Measurements from ENCODE around the gene BMPR1B. TPM values are rescaled to one million over a fixed set of nuclear protein-coding genes. Genes with fewer than 3 reads are reported as not detected.

The BMPR1B gene
- total and polyA plus RNA-seq, 2 of the 8 experiments (the other 6 are each of a cell fraction or from before 2014, with no cell fraction given): 0.14 to 1.1 TPM

DNA sequence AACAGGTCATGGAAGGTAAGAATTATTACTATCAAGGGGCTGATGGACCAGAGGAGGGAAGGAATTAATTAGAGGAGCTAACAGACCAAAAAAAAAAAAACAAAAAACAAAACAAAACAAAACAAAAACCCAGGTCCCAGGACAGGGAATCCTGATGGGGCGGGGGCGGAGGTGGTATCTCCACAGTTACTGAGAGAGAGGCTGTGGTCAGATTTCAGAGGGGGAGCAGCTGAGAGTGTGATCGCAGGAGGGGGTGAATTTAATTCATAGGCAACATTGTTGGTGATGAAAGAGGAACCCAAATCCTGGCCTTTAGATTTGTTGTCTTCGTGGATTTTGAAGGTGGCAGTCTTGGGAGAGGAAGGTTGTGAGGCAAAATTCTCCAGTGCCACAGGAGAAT lies 401.6 kb downstream of the BMPR1B start:
- no peak overlapping the region for H3K9ac ChIP-seq (replicated peaks in 1 of 4; ENCODE audit: extremely low read depth in 1 of 4, low read depth in 3 of 4, low read length in 3 of 4)
- H3K4me3 ChIP-seq (ENCODE audit: extremely low read depth in 1 of 4, insufficient read depth in 2 of 4, low read depth in 3 of 4, low read length in 4 of 4): no peak overlapping the region
- H4K5ac ChIP-seq (ENCODE audit: insufficient read length, low read depth, low read length): no peak overlapping the region
- no peaks in the 10 kb centered on the region for H3K79me1 ChIP-seq (ENCODE audit: low read depth, low read length)
- H3K9me3 ChIP-seq (ENCODE audit: insufficient read depth in 2 of 2, low read depth in 1 of 2, low read length in 1 of 2): no peaks in the 10 kb centered on the region
- WGBS, 2 experiments (ENCODE audit: extremely low coverage in 1 of 2, insufficient coverage in 1 of 2, insufficient read length in 1 of 2, insufficient replicate concordance in 2 of 2, low coverage in 1 of 2, low lambda C conversion rate in 2 of 2, missing lambda C conversion rate in 1 of 2): 76% methylated on average over 4 of the region's 4 CpGs; no CpG with 5 or more reads in 1 of the 2 experiments
- H4K8ac ChIP-seq (ENCODE audit: extremely low read depth, insufficient read depth, low read length): no peak overlapping the region
- FAIRE-seq (no peak), DNase-seq (ENCODE audit: low read depth in 1 of 2, low spot score in 2 of 2) (no peak)
- H3K4me1 ChIP-seq (replicated peaks in 1 of 4; ENCODE audit: control insufficient read depth in 3 of 4, insufficient read depth in 4 of 4, low read length in 3 of 4): peaks cover 0 to 6% (median 2%) of the 10 kb centered on the region in 4 experiments; a peak in 4 of 7 replicates
- H2BK20ac ChIP-seq (ENCODE audit: low read length): no peak overlapping the region
- no peak overlapping the region for H2BK12ac ChIP-seq (ENCODE audit: low read depth, low read length)
- ChIA-PET CTCF (ENCODE audit: partially characterized antibody) (interaction anchor here (1.1 to 1.3 kb wide), 2 partner anchors 10 to 25 kb away, joined by 3 read pairs; no protein-coding TSS in a partner anchor), POLR2A (ENCODE audit: partially characterized antibody) (no interaction called here)
- H3K79me2 ChIP-seq (ENCODE audit: control insufficient read depth in 1 of 2, insufficient read depth in 2 of 2, low read length in 2 of 2): no peaks in the 10 kb centered on the region
- no peaks in the 10 kb centered on the region for H3K36me3 ChIP-seq (ENCODE audit: control insufficient read depth in 2 of 4, insufficient read depth in 4 of 4, low read length in 3 of 4)
- H2BK5ac ChIP-seq (ENCODE audit: low read depth, low read length): no peak overlapping the region
- no peak overlapping the region for H3K23ac ChIP-seq (ENCODE audit: insufficient read length)
- no peak overlapping the region for H2BK120ac ChIP-seq (replicated peaks; ENCODE audit: low read depth, low read length)
- no peak overlapping the region for H3K14ac ChIP-seq (ENCODE audit: insufficient read length)
- H3K4me2 ChIP-seq (ENCODE audit: insufficient read depth in 1 of 2, low read depth in 2 of 2, low read length in 2 of 2): no peak overlapping the region; a peak in 1 of 4 replicates
- no peak overlapping the region for H4K91ac ChIP-seq (replicated peaks; ENCODE audit: insufficient read length, low read length)
- no peaks in the 10 kb centered on the region for H3K27me3 ChIP-seq (replicated peaks in 1 of 4; ENCODE audit: control insufficient read depth in 3 of 4, extremely low read depth in 1 of 4, insufficient read depth in 3 of 4, low read length in 3 of 4)
- no peaks in the 10 kb centered on the region for H3K23me2 ChIP-seq (ENCODE audit: low read depth, low read length)
- no peak overlapping the region for H2AK5ac ChIP-seq (ENCODE audit: low read depth, low read length)
- H3K56ac ChIP-seq (replicated peaks; ENCODE audit: insufficient read length, low read depth, low read length): no peak overlapping the region
- no peak overlapping the region for H2BK15ac ChIP-seq (ENCODE audit: low read length)
- H2AFZ ChIP-seq (ENCODE audit: low read length): no peak overlapping the region
- H3K27ac ChIP-seq (ENCODE audit: low read depth, low read length): no peak overlapping the region
- no peaks in the 10 kb centered on the region for H4K20me1 ChIP-seq (replicated peaks in 1 of 2; ENCODE audit: control insufficient read depth in 1 of 2, insufficient read depth in 2 of 2, low read length in 2 of 2)
- H3K18ac ChIP-seq (ENCODE audit: extremely low read depth, low read length): no peak overlapping the region
- H3K4ac ChIP-seq (replicated peaks; ENCODE audit: insufficient read length, low read depth, low read length): no peak overlapping the region
- TF ChIP-seq JUN (IDR thresholded peaks at IDR 0.05; ENCODE audit: low read depth, low read length) (no peak), SIN3A (conservative IDR thresholded peaks at IDR 0.05 in 1 of 2, IDR thresholded peaks at IDR 0.05 in 1 of 2; ENCODE audit: low read depth in 1 of 2, low read length in 2 of 2) (no peak), TBP (IDR thresholded peaks at IDR 0.05; ENCODE audit: low read depth, low read length) (no peak), SUZ12 (IDR thresholded peaks at IDR 0.05; ENCODE audit: low read length) (no peak), POU5F1 (IDR thresholded peaks at IDR 0.05; ENCODE audit: low read depth, low read length) (no peak), TEAD4 (IDR thresholded peaks at IDR 0.05; ENCODE audit: low read depth, low read length) (no peak), MAFK (IDR thresholded peaks at IDR 0.05; ENCODE audit: low read depth, low read length) (no peak), SP4 (IDR thresholded peaks at IDR 0.05; ENCODE audit: low read length) (no peak), NRF1 (IDR thresholded peaks at IDR 0.05; ENCODE audit: low read depth, low read length) (no peak), NANOG (IDR thresholded peaks at IDR 0.05; ENCODE audit: insufficient read depth, low read depth, low read length, poor library complexity, severe bottlenecking) (no peak), KDM1A (IDR thresholded peaks at IDR 0.05; ENCODE audit: borderline replicate concordance, low read length) (no peak), CBX5 (IDR thresholded peaks at IDR 0.05; ENCODE audit: low read depth, low read length) (no peak)
- TF ChIP-seq, protein P1, sequence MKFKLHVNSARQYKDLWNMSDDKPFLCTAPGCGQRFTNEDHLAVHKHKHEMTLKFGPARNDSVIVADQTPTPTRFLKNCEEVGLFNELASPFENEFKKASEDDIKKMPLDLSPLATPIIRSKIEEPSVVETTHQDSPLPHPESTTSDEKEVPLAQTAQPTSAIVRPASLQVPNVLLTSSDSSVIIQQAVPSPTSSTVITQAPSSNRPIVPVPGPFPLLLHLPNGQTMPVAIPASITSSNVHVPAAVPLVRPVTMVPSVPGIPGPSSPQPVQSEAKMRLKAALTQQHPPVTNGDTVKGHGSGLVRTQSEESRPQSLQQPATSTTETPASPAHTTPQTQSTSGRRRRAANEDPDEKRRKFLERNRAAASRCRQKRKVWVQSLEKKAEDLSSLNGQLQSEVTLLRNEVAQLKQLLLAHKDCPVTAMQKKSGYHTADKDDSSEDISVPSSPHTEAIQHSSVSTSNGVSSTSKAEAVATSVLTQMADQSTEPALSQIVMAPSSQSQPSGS (IDR thresholded peaks at IDR 0.05; ENCODE audit: low read length): no peak

All from H1 (cell line).